ENCODE data around the gene ABHD8. TPM values are rescaled to one million over a fixed set of nuclear protein-coding genes. Genes with fewer than 3 reads are reported as not detected.
"Not testable (repeated sequence)": the region's sequence is repeated elsewhere in the genome, so short reads cannot be mapped to it uniquely, and the experiment has no call there.

Gene ABHD8
- total and polyA plus RNA-seq, 2 of the 4 experiments (the other 2 are of a cell fraction): 3.9 to 10.2 TPM

DNA sequence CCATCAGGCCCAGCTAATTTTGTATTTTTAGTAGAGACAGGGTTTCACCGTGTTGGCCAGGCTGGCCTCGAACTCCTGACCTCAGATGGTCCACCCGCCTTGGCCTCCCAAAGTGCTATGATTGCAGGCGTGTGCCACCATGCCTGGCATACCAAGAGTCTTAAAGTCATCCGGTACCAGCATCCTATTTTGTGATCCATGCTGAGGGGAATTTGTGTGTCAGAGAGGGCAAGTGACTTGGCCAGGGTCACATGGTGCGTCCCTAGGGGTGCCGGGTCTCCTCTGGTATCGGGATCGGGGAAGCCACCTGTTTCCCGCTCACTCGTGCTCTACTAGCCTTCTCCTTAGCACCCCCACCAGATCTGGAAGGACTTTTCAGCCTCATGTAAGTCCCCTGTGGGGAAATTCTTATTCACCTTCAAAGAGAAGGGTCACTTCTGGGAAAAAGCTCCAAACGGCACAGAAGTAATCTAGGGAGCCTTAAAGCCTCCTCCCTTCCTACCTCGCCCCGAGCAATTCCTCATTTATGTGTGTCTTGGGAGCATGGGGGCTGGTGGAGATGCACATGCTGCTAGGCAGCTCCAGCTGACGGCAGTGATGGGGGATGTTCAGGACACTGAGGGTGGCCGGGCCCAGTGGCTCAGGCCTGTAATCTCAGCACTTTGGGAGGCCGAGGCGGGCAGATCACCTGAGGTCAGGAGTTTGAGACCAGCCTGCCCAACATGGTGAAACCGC is 27.6 kb downstream of the ABHD8 start:
- WGBS, 2 experiments (ENCODE audit: extremely low coverage in 2 of 2, insufficient read length in 1 of 2): 88% methylated on average over 5 of the region's 19 CpGs; no CpG with 5 or more reads in 1 of the 2 experiments
- 0 out of 4 replicates have a peak, but pooled peaks cover 0 to 5% of the 10 kb centered on the region in 2 experiments for H3K79me1 ChIP-seq (ENCODE audit: low read depth in 1 of 2, low read length in 2 of 2)
- no peaks in the 10 kb centered on the region for H4K20me1 ChIP-seq (ENCODE audit: insufficient read depth, low read length)
- no peak overlapping the region for H2BK20ac ChIP-seq (ENCODE audit: low read depth, low read length)
- H3K4me1 ChIP-seq (ENCODE audit: control insufficient read depth, insufficient read depth, low read length): no peaks in the 10 kb centered on the region
- H4K91ac ChIP-seq (ENCODE audit: insufficient read depth, low read depth, low read length): no peak overlapping the region
- peaks cover 42% of the 10 kb centered on the region for H3K36me3 ChIP-seq (ENCODE audit: control insufficient read depth, insufficient read depth, low read length)
- no peak overlapping the region for H2AK9ac ChIP-seq (replicated peaks; ENCODE audit: low read depth, low read length, poor library complexity)
- no peak overlapping the region for H2BK5ac ChIP-seq (ENCODE audit: low read depth, low read length, poor library complexity, severe bottlenecking)
- DNase-seq: no peak
- no peaks in the 10 kb centered on the region for H3K9me3 ChIP-seq (ENCODE audit: control insufficient read depth, insufficient read depth, low read length)
- H2AFZ ChIP-seq (replicated peaks; ENCODE audit: low read length, poor library complexity): no peak overlapping the region
- dilution Hi-C loops (cut with HindIII; ENCODE audit: low sequenced_read_pairs, unreplicated experiment): no loop called here
- H2AK5ac ChIP-seq (ENCODE audit: low read depth, low read length): no peak overlapping the region
- H3K9ac ChIP-seq (ENCODE audit: low read depth, low read length): no peak overlapping the region
- intact Hi-C loops (cut with micrococcal nuclease): no loop called here
- ChIA-PET CTCF (interaction anchor here (0.7 kb wide), 1 partner anchor 137 kb away, joined by 3 read pairs; no protein-coding TSS in a partner anchor), POLR2A (ENCODE audit: unreplicated experiment) (no interaction called here)
- no peaks in the 10 kb centered on the region for H3K9me1 ChIP-seq (ENCODE audit: insufficient read depth, low read length)
- H3K4me3 ChIP-seq (ENCODE audit: insufficient read depth, low read depth, low read length): no peak overlapping the region
- no peak for TF ChIP-seq RFX5 (IDR thresholded peaks at IDR 0.05; ENCODE audit: low read depth, low read length)
- no peak for TF ChIP-seq SMC3 (IDR thresholded peaks at IDR 0.05; ENCODE audit: low read depth, low read length)
- TF ChIP-seq, protein P1, sequence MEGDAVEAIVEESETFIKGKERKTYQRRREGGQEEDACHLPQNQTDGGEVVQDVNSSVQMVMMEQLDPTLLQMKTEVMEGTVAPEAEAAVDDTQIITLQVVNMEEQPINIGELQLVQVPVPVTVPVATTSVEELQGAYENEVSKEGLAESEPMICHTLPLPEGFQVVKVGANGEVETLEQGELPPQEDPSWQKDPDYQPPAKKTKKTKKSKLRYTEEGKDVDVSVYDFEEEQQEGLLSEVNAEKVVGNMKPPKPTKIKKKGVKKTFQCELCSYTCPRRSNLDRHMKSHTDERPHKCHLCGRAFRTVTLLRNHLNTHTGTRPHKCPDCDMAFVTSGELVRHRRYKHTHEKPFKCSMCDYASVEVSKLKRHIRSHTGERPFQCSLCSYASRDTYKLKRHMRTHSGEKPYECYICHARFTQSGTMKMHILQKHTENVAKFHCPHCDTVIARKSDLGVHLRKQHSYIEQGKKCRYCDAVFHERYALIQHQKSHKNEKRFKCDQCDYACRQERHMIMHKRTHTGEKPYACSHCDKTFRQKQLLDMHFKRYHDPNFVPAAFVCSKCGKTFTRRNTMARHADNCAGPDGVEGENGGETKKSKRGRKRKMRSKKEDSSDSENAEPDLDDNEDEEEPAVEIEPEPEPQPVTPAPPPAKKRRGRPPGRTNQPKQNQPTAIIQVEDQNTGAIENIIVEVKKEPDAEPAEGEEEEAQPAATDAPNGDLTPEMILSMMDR (conservative IDR thresholded peaks at IDR 0.05; ENCODE audit: low read depth, low read length): no peak
- no peak for TF ChIP-seq RAD21 (IDR thresholded peaks at IDR 0.05; ENCODE audit: low read length)
- TF ChIP-seq POLR2A (IDR thresholded peaks at IDR 0.05; ENCODE audit: low read depth, low read length): no peak
- no peak overlapping the region for H2BK120ac ChIP-seq (ENCODE audit: low read depth, low read length)
- no peak overlapping the region for H4K8ac ChIP-seq (ENCODE audit: low read depth in 2 of 2, low read length in 2 of 2)
- no peak overlapping the region for H3K14ac ChIP-seq (replicated peaks; ENCODE audit: low read depth, low read length)
- H3K27me3 ChIP-seq (ENCODE audit: control insufficient read depth, insufficient read depth, low read length): no peaks in the 10 kb centered on the region
- no peak for ATAC-seq (ENCODE audit: low read depth)
- no peak overlapping the region for H3K23ac ChIP-seq (ENCODE audit: low read depth, low read length)
- no peak overlapping the region for H3K27ac ChIP-seq (ENCODE audit: insufficient read depth, low read length)
- BruUV-seq (replicated peaks): no TSS peak
- H3K56ac ChIP-seq (ENCODE audit: extremely low read depth, insufficient read depth, low read length): no peak overlapping the region
- in situ Hi-C loops (cut with MboI; ENCODE audit: low sequenced_read_pairs): no loop called here
- no peak overlapping the region for H3K4ac ChIP-seq (ENCODE audit: low read depth, low read length)
- H2BK15ac ChIP-seq (ENCODE audit: low read depth, low read length): no peak overlapping the region
- no peak overlapping the region for H3K4me2 ChIP-seq (ENCODE audit: low read depth, low read length)
- H4K5ac ChIP-seq (ENCODE audit: low read depth, low read length): no peak overlapping the region
- no peak overlapping the region for H3K18ac ChIP-seq (ENCODE audit: low read depth, low read length)

DNA sequence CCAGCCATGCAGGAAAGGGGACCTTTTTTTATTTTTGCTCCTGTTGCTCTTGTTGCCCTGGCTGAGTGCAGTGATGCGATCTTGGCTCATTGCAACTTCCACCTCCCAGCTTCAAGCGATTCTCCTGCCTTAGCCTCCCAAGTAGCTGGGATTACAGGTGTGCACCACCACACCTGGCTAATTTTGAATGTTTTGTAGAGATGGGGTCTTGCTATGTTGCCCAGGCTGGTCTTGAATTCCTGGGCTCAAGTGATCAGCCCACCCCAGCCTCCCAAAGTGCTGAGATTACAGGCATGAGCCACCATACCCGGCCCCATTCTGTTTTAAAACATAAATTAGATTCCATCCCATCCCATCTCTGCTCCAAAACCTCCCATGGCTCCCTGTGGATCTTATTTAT is 28.3 kb downstream of the ABHD8 start:
- ATAC-seq (ENCODE audit: low read depth); in situ Hi-C loops (cut with MboI; ENCODE audit: low sequenced_read_pairs); H3K4me3 ChIP-seq (ENCODE audit: insufficient read depth, low read depth, low read length); H3K9me1 ChIP-seq (ENCODE audit: insufficient read depth, low read length); H3K9ac ChIP-seq (ENCODE audit: low read depth, low read length); DNase-seq; dilution Hi-C loops (cut with HindIII; ENCODE audit: low sequenced_read_pairs, unreplicated experiment); H3K4ac ChIP-seq (ENCODE audit: low read depth, low read length); H3K27ac ChIP-seq (ENCODE audit: insufficient read depth, low read length); H2AFZ ChIP-seq (replicated peaks; ENCODE audit: low read length, poor library complexity); H2BK15ac ChIP-seq (ENCODE audit: low read depth, low read length); H3K9me3 ChIP-seq (ENCODE audit: control insufficient read depth, insufficient read depth, low read length); H3K27me3 ChIP-seq (ENCODE audit: control insufficient read depth, insufficient read depth, low read length); H4K8ac ChIP-seq (ENCODE audit: low read depth in 2 of 2, low read length in 2 of 2); H2AK5ac ChIP-seq (ENCODE audit: low read depth, low read length); H3K18ac ChIP-seq (ENCODE audit: low read depth, low read length); CTCF ChIA-PET; H3K79me1 ChIP-seq (ENCODE audit: low read depth in 1 of 2, low read length in 2 of 2); H2AK9ac ChIP-seq (replicated peaks; ENCODE audit: low read depth, low read length, poor library complexity); POLR2A ChIA-PET (ENCODE audit: unreplicated experiment); H4K5ac ChIP-seq (ENCODE audit: low read depth, low read length); H4K20me1 ChIP-seq (ENCODE audit: insufficient read depth, low read length); H3K4me2 ChIP-seq (ENCODE audit: low read depth, low read length); intact Hi-C loops (cut with micrococcal nuclease); H3K14ac ChIP-seq (replicated peaks; ENCODE audit: low read depth, low read length); H2BK20ac ChIP-seq (ENCODE audit: low read depth, low read length); H3K23ac ChIP-seq (ENCODE audit: low read depth, low read length); H3K56ac ChIP-seq (ENCODE audit: extremely low read depth, insufficient read depth, low read length); H4K91ac ChIP-seq (ENCODE audit: insufficient read depth, low read depth, low read length); H2BK120ac ChIP-seq (ENCODE audit: low read depth, low read length); H2BK5ac ChIP-seq (ENCODE audit: low read depth, low read length, poor library complexity, severe bottlenecking); BruUV-seq (replicated peaks); H3K4me1 ChIP-seq (ENCODE audit: control insufficient read depth, insufficient read depth, low read length): not testable (repeated sequence)
- peaks cover 44% of the 10 kb centered on the region for H3K36me3 ChIP-seq (ENCODE audit: control insufficient read depth, insufficient read depth, low read length)
- no CpG with 5 or more reads among the region's 3 CpGs for WGBS, 2 experiments (ENCODE audit: extremely low coverage in 2 of 2, insufficient read length in 1 of 2)

Data from IMR-90 (cell line).